ENCODE data around the gene PKNOX2.

PKNOX2 gene

GRCh38 chr11:125422681-125423080 is 258.1 kb downstream of the PKNOX2 start:
- DNase-seq: no peak

GRCh38 chr11:125423247-125423849 is 258.8 kb downstream of the PKNOX2 start:
- DNase-seq: no peak

- DNase-seq: no peak
These were observed 261.1 kb downstream of the PKNOX2 start for GRCh38 chr11:125425601-125426000.

GRCh38 chr11:125426818-125427528 is 262.4 kb downstream of the PKNOX2 start:
- no peak for DNase-seq

GRCh38 chr11:125428486-125429173 is 264.1 kb downstream of the PKNOX2 start:
- DNase-seq: no peak

- no peak for DNase-seq
These were observed 264.7 kb downstream of the PKNOX2 start for GRCh38 chr11:125429174-125429707.

GRCh38 chr11:125429807-125430678 is 265.5 kb downstream of the PKNOX2 start:
- no peak for DNase-seq

GRCh38 chr11:125431009-125431408 is 266.5 kb downstream of the PKNOX2 start:
- no peak for DNase-seq

- DNase-seq: no peak
These were observed 266.9 kb downstream of the PKNOX2 start for GRCh38 chr11:125431481-125431880.

- DNase-seq: no peak
These were observed 269.0 kb downstream of the PKNOX2 start for GRCh38 chr11:125433454-125434121.

- DNase-seq: no peak
These were observed 271.1 kb downstream of the PKNOX2 start for GRCh38 chr11:125435461-125436238.

- DNase-seq: no peak
These were observed 277.3 kb downstream of the PKNOX2 start for GRCh38 chr11:125441648-125442410.

GRCh38 chr11:125442946-125443345 is 278.4 kb downstream of the PKNOX2 start:
- DNase-seq: no peak

GRCh38 chr11:125443767-125444311 is 279.3 kb downstream of the PKNOX2 start:
- DNase-seq: no peak

- no peak for DNase-seq
These were observed 281.2 kb downstream of the PKNOX2 start for GRCh38 chr11:125445731-125446130.

GRCh38 chr11:125446279-125446678 is 281.7 kb downstream of the PKNOX2 start:
- DNase-seq: no peak

- no peak for DNase-seq
These were observed 283.2 kb downstream of the PKNOX2 start for GRCh38 chr11:125447721-125448120.

GRCh38 chr11:125448136-125448535 is 283.6 kb downstream of the PKNOX2 start:
- DNase-seq: no peak

GRCh38 chr11:125449565-125449964 is 285.0 kb downstream of the PKNOX2 start:
- DNase-seq: no peak

GRCh38 chr11:125451400-125452124 is 287.0 kb downstream of the PKNOX2 start:
- no peak for DNase-seq
